SIG-M5 treated with dmso at 0.1 percent for 504 hours (cell line): Measurements from ENCODE around the gene POLK.
A peak's percentile ranks its signal among the peaks of the same experiment; 100 is the strongest.
"Not testable (repeated sequence)": the region's sequence is repeated elsewhere in the genome, so short reads cannot be mapped to it uniquely, and the experiment has no call there.

Experiments used
- DNase-seq: peaks from one replicate; lab custom pipeline; 2025; ENCODE audit not compliant: unreplicated experiment; lab: John Stamatoyannopoulos, UW

POLK gene

GRCh38 chr5:75510417-75510835 lies 1.3 kb upstream of the POLK start:
- DNase-seq: peak; percentile 36

DNA sequence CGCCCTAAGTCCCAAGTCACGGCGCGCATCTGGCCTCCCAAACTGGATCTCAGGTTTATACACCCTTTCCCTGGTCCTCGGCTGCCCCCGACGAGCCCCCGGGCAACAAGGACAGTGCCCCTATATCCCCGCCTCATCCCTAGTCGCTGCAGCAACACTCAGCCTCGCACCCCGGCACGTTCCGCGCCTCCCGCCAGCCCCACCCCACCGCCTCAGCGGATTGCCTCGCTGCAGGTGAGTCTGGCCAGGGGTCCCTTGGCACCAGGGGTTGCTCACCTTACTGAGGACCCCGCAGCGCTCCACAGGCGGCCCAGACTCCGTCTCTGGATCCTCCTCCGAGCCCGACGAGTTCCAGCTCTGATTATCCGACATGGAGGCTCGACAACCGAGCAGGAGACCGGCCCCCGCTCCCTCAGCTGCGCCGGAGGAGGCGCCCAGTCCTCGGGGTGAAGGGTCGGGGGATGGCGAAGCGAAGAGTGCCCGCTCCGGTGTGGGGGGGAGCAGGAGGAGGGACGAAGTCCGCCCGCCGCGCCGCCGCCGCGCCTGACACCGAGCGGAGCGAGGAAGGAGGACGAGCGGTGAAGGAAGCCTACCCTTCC lies 756 bp upstream of the POLK start:
- no peak for DNase-seq

DNA sequence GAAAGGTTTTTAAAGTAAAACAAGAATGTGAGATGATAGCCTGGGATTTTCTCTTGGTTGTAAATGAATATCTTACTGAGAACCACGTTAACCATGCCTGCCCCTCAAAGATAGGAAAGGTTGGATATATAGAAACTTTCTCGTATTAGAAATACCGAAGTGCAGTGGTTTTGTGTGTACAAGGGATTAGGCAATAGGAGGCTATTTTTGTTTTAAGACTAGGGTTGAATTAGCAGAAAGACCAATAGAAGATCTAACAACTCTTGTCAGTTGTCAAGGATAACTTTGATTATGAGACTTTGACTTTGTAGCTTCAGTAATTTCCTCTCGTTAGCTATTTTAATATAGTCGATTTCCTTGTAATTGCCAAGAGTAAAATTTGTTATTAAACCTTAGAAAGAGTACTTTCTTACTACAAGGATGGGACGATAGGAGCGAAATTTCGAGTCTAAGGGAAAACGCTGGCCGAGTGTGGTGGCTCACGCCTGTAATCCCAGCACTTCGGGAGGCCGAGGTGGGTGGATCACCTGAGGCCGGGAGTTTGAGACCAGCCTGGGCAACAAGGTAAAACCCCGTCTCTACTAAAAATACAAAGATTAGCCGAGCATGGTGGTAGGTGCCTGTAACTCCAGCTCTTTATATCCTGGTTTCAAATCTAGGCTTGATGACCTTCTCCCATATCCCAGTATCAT lies 838 bp downstream of the POLK start:
- DNase-seq: peak; percentile 86

- no peak for DNase-seq
Measured at GRCh38 chr5:75513841-75514240, 2.1 kb downstream of the POLK start.

- no peak for DNase-seq
Measured at GRCh38 chr5:75514323-75514722, 2.6 kb downstream of the POLK start.

DNA sequence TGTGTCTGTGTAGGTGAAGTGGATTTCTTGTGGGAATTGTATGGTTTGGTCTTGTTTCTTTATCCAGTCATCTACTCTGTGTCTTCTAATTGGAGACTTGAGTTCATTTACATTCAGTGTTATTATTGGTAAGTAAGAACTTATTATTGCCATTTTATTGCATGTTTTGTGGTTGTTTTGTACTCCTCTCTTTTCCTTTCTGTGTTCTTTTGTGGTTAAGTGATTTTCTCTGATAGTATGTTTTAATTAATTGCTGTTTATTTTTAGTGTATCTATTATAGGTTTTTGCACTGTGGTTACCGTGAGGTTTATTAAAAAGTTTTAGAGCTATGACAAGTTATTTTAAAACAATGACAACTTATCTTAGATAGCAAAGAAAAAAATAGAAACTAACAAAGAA lies 8.1 kb downstream of the POLK start:
- DNase-seq: no peak

DNA sequence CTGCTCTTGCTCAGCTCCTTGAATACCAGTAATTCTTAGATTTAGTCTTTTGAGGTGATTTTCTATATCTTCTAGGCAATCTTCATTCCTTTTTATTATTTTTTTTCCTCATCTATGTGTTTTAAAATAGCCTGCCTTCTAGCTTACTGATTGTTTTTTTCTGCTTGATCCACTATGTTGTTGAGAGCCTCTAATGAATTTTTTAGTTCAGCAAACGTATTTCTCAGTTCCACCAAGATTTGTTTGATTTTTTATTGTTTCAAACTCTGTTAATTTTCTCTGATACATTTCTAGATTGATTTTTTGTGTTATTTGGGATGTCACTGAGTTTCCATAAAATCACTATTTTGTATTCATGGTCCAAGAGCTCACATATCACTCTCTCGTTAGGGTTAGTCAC lies 9.5 kb downstream of the POLK start:
- no peak for DNase-seq

GRCh38 chr5:75522025-75522424 lies 10.3 kb downstream of the POLK start:
- no peak for DNase-seq

DNA sequence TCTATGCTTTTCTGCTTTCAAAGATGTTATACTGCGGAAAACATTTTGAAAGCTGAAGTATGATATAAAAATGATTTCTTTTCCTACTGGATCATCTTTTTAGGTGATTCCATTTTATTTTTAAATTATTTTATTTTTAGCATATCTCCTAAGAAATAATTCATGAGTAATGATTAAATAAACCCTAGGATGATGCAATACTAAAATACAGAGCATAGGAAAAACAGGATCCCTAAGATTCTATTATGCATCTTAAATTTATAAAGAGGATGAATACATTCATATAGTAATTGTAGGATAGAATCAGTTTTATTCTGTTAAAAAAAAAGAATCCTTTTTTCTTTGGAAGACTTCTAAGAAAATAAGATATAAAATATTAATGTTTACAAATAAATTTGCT lies 10.9 kb downstream of the POLK start:
- no peak for DNase-seq

- DNase-seq: no peak
Measured at GRCh38 chr5:75523275-75523674, 11.6 kb downstream of the POLK start.

DNA sequence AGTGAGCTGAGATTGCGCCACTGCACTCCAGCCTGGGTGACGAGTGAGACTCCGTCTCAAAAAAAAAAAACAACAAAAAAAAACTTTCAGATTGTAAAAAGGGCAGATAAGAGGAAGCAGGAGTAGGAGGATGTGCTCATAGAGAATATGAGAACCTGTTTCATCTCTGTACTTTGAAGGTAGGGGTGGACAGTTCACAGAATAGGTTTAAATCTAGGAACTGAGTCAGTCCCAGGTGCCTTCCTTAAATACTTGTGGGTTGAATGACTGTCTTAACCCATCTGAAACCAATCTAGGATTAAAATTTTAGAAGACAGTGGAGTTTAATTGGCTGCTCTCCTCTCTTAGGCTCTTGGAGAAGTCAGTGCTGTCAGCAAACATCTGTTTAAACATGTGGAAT lies 12.4 kb downstream of the POLK start:
- peak; percentile 64 for DNase-seq

GRCh38 chr5:75524591-75524990 lies 12.9 kb downstream of the POLK start:
- DNase-seq: no peak

- DNase-seq: no peak
Measured at GRCh38 chr5:75525344-75525743, 13.7 kb downstream of the POLK start.

DNA sequence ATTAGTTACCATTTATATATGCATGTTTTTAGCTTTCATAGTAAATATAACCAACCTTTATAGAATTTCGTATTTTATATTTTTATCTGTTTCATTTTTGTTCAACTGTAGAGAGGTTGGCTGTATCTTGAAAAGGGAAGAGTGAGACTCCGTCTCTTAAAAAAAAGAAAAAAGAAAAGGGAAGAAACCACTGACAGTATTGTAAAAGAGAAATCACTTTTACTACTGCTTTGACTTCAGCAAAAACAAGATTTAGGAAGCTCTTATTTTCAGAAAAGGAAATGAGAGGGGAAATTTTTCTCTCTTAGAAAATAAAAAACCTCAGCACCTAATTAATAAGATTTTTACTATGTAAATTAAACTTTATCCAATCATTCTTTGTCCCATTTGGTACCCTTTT lies 14.4 kb downstream of the POLK start:
- peak; percentile 21 for DNase-seq

- DNase-seq: no peak
Measured at GRCh38 chr5:75529185-75529584, 17.5 kb downstream of the POLK start.

DNA sequence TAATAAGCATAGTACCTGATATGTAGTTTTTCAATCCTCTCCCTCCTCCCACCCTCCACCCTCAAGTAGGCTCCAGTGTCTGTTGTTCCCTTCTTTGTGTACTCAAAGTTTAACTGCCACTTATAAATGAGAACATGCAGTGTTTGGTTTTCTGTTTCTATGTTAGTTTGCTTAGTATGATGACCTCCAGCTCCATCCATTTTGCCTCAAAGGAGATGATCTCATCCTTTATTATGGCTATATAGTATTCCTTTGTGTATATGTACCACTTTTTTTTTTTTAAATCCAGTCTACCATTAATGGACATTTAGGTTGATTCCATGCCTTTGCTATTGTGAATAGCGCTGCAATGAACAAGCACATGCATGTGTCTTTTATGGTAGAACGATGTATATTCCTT lies 20.5 kb downstream of the POLK start:
- no peak for DNase-seq

GRCh38 chr5:75533716-75534115 lies 22.0 kb downstream of the POLK start:
- not testable (repeated sequence) for DNase-seq

DNA sequence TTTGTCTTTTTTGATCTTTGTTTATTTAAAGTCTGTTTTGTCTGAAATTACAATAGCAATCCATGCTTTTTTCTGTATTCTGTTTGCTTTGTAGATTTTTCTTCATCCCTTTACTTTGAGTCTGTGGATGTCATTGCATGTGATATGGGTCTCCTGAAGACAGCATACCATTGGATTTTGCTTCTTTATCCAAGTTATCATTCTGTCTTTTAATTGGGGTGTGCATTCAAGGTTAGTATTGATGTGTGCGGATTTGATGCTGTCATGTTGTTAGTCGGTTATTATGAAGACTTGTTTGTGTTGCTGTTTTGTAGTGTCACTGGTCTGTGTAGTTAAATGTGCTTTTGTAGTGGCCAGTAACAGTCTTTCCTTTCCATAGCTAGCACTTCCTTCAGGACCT lies 23.0 kb downstream of the POLK start:
- no peak for DNase-seq

DNA sequence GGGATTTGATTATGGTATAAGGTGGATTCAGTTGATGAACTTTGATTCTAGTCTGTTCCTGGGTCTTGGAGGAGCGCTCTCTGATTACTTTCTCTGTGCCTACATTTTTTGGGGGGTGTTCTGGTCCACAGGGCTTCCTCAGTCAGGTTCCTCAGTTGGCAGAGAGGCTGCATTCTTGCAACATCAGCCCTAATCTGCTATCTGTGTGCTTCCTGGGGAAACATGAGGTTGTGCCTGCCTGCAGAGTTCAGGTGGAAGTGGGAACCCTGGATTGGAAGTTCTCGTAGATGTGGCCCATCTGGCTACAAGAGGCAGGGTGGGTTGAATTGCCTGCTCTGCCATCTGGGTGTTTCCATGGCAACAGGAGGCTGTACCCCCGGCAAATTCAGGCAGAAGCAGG lies 24.5 kb downstream of the POLK start:
- no peak for DNase-seq

- DNase-seq: no peak
Measured at GRCh38 chr5:75536694-75537360, 25.1 kb downstream of the POLK start.

GRCh38 chr5:75538211-75538610 lies 26.5 kb downstream of the POLK start:
- DNase-seq: no peak

DNA sequence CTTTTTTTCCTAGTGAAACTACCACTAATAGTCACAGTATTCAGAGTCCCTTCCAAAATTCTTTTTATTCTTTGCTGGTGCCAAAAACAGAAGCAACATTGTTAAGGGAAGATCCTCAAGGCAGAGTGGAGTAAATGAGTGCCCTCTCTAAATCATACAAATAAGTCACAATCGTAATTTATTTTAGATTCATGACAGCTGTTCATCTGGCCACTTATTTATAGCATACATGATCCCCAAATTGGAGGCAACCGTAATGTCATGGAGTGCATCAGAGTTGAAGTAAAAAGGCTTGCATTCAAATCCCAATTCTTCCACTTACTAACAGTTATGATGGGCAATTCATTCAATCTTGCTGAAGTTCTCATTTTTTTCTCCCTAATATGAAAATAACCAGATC lies 33.4 kb downstream of the POLK start:
- no peak for DNase-seq

DNA sequence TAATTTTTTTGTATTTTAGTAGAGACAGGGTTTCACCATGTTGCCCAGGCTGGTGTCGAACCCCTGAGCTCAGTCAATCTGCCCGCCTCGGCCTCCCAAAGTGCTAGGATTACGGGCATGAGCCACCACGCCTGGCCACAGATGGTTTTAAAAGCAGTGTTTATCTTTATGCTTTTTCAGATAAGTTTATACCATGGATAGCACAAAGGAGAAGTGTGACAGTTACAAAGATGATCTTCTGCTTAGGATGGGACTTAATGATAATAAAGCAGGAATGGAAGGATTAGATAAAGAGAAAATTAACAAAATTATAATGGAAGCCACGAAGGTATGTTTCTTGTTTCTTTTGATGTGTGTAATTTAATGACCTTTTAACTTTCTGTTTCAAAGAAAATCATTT lies 35.1 kb downstream of the POLK start:
- no peak for DNase-seq
